SK-N-SH (cell line): ENCODE results near the gene OTOP3. TPM values are rescaled to one million over a fixed set of nuclear protein-coding genes. Genes with fewer than 3 reads are reported as not detected.

ENCODE experiments used
- CTCF ChIA-PET: fragments of 300-600, 350-600 bp; formaldehyde crosslinking; extraction: SDS; loops from one replicate; lab custom pipeline; 2021; lab: Yijun Ruan, JAX
- POLR2A ChIA-PET: fragments of 350-600 bp; sonication (Branson Sonifier 250); formaldehyde crosslinking; extraction: SDS; loops from one replicate; lab custom pipeline; 2020; ENCODE audit warnings: antibody characterized with exemption, inconsistent platforms; lab: Yijun Ruan, JAX
- DNase-seq: peaks from one replicate; pipeline ENCODE4 v3.0.0; 2012
- H2AFZ ChIP-seq: fragments of 200-600 bp; sonication (generic); 2 replicates; pipeline ENCODE4 v1.8.1; 2016; ENCODE audit warnings: antibody characterized with exemption, mild to moderate bottlenecking, low read depth
- H3F3A ChIP-seq: fragments of 200-600 bp; sonication (generic); replicated peaks from 2 replicates; pipeline ENCODE3; 2016; ENCODE audit warnings: antibody characterized with exemption, mild to moderate bottlenecking; ENCODE audit not compliant: insufficient read depth
- H3K27ac ChIP-seq, 2 experiments: fragments of 200-500 bp in 1 of 2; fragments of 200-600 bp in 1 of 2; sonication (Bioruptor generic) in 1 of 2; sonication (generic), shearing (Covaris generic) in 1 of 2; 2 replicates each; pipeline versions ENCODE4 v1.5.1 to v1.6.1; 2014 to 2016; ENCODE audit warnings: low read depth in 2 of 2, inconsistent platforms in 1 of 2, low read length in 1 of 2, mild to moderate bottlenecking in 1 of 2, mixed read lengths in 1 of 2
- H3K27me3 ChIP-seq: fragments of 200-600 bp; sonication (generic), shearing (Covaris generic); 2 replicates; pipeline ENCODE4 v1.6.1; 2016; ENCODE audit warnings: mixed run types; ENCODE audit not compliant: insufficient read depth
- H3K36me3 ChIP-seq, 2 experiments: fragments of 200-500 bp in 1 of 2; fragments of 200-600 bp in 1 of 2; sonication (Bioruptor generic) in 1 of 2; sonication (generic) in 1 of 2; replicated peaks in 1 of 2; 2 replicates each; pipeline versions ENCODE3 to v1.5.1; 2014 to 2016; ENCODE audit warnings: low read length in 1 of 2, mild to moderate bottlenecking in 1 of 2; ENCODE audit not compliant: insufficient read depth in 2 of 2, control insufficient read depth in 1 of 2
- H3K4me1 ChIP-seq, 2 experiments: fragments of 200-500 bp in 1 of 2; fragments of 200-600 bp in 1 of 2; sonication (Bioruptor generic) in 1 of 2; sonication (generic), shearing (Covaris generic) in 1 of 2; 2 replicates each; pipeline versions ENCODE4 v1.5.1 to v1.6.1; 2014 to 2016; ENCODE audit warnings: low read depth in 1 of 2, low read length in 1 of 2, mixed run types in 1 of 2; ENCODE audit not compliant: insufficient read depth in 2 of 2, control insufficient read depth in 1 of 2
- H3K4me2 ChIP-seq: fragments of 200-600 bp; sonication (generic), shearing (Covaris generic); 2 replicates; pipeline ENCODE4 v1.6.1; 2017; ENCODE audit warnings: mixed run types
- H3K4me3 ChIP-seq, 2 experiments: fragments of 200-500 bp in 1 of 2; fragments of 200-600 bp in 1 of 2; sonication (Bioruptor generic) in 1 of 2; sonication (generic), shearing (Covaris generic) in 1 of 2; 2 replicates each; pipeline versions ENCODE4 v1.5.1 to v1.8.1; 2014 to 2016; ENCODE audit warnings: low read depth in 2 of 2, inconsistent platforms in 1 of 2, low read length in 1 of 2, mild to moderate bottlenecking in 1 of 2, mixed read lengths in 1 of 2, moderate library complexity in 1 of 2
- H3K79me2 ChIP-seq: fragments of 200-600 bp; sonication (generic); 2 replicates; pipeline ENCODE4 v1.8.1; 2017; ENCODE audit warnings: mild to moderate bottlenecking; ENCODE audit not compliant: insufficient read depth
- H3K9ac ChIP-seq: fragments of 200-600 bp; sonication (generic); 2 replicates; pipeline ENCODE4 v1.6.1; 2017; ENCODE audit warnings: mixed run types
- H3K9me2 ChIP-seq: fragments of 200-600 bp; sonication (generic); 2 replicates; pipeline ENCODE4 v1.6.1; 2017; ENCODE audit warnings: mixed run types
- H3K9me3 ChIP-seq: fragments of 200-600 bp; sonication (generic); 2 replicates; pipeline ENCODE4 v1.6.1; 2017; ENCODE audit warnings: mixed run types, mild to moderate bottlenecking, moderate library complexity
- H4K20me1 ChIP-seq: fragments of 200-600 bp; sonication (generic); 2 replicates; pipeline ENCODE4 v1.6.1; 2017; ENCODE audit warnings: mild to moderate bottlenecking, mixed run types; ENCODE audit not compliant: insufficient read depth
- ELF1 ChIP-seq: IDR thresholded peaks from 2 replicates; pipeline ENCODE4 v1.4.0; 2012
- EP300 ChIP-seq, 2 experiments: IDR thresholded peaks; 2 replicates each; pipeline versions ENCODE4 v1.4.0 to v1.6.1; 2012; ENCODE audit warnings: borderline replicate concordance in 1 of 2, low read depth in 1 of 2, low read length in 1 of 2
- FOSL2 ChIP-seq: IDR thresholded peaks from 2 replicates; pipeline ENCODE4 v1.4.0; 2012; ENCODE audit warnings: low read depth, mild to moderate bottlenecking, moderate library complexity, borderline replicate concordance
- FOXJ3 ChIP-seq: sonication (generic); formaldehyde crosslinking; IDR thresholded peaks from 2 replicates; pipeline ENCODE4 v1.5.1; 2020; ENCODE audit warnings: mild to moderate bottlenecking, missing genetic modification reagents
- FOXM1 ChIP-seq: IDR thresholded peaks from 2 replicates; pipeline ENCODE4 v1.4.0; 2012; ENCODE audit warnings: low read depth, mild to moderate bottlenecking
- GABPA ChIP-seq: IDR thresholded peaks from 2 replicates; pipeline ENCODE4 v1.4.0; 2012; ENCODE audit warnings: low read depth, mild to moderate bottlenecking
- GATA2 ChIP-seq: sonication (generic); formaldehyde crosslinking; IDR thresholded peaks from 2 replicates; pipeline ENCODE4 v1.5.0; 2020; ENCODE audit warnings: mild to moderate bottlenecking, missing genetic modification reagents
- JUND ChIP-seq: IDR thresholded peaks from 2 replicates; pipeline ENCODE4 v1.4.0; 2012
- MXI1 ChIP-seq: IDR thresholded peaks from 2 replicates; pipeline ENCODE4 v1.6.1; 2012; ENCODE audit warnings: mild to moderate bottlenecking, low read depth, low read length, improper control_type of control experiment
- NFIC ChIP-seq: IDR thresholded peaks from 2 replicates; pipeline ENCODE4 v1.4.0; 2012; ENCODE audit warnings: borderline replicate concordance
- SMC3 ChIP-seq: IDR thresholded peaks from 2 replicates; pipeline ENCODE4 v1.6.1; 2012; ENCODE audit warnings: low read depth, low read length, improper control_type of control experiment
- TAF1 ChIP-seq: IDR thresholded peaks from 2 replicates; pipeline ENCODE4 v1.6.1; 2012; ENCODE audit warnings: low read depth, mild to moderate bottlenecking, low read length, moderate library complexity, borderline replicate concordance
- ZBTB33 ChIP-seq: IDR thresholded peaks from 2 replicates; pipeline ENCODE4 v1.4.0; 2012; ENCODE audit warnings: low read depth, borderline replicate concordance
- whole genome bisulfite sequencing: methylation state at CpG from one replicate; pipeline ENCODE4 v1.1.6; 2017; ENCODE audit warnings: low lambda C conversion rate; 5-methylcytosine and 5-hydroxymethylcytosine counted together
- polyA plus RNA-seq, 3 experiments: library from polyadenylated mRNA; depleted of rRNA; stranded (reverse); fragments of >200 nt; gene quantifications; 2 replicates each; pipeline ENCODE4 v1.2.3, GENCODE V29; 2012
- TF ChIP-seq, protein P1 (sequence below): fragments of 150-350 bp; IDR thresholded peaks from 2 replicates; pipeline ENCODE4 v1.6.1; 2017; ENCODE audit warnings: antibody characterized with exemption, low read length, low read depth, borderline replicate concordance
- TF ChIP-seq, protein P2 (sequence below): IDR thresholded peaks from 2 replicates; pipeline ENCODE4; 2012
- TF ChIP-seq, protein P3 (sequence below): fragments of 150-350 bp; IDR thresholded peaks from 2 replicates; pipeline ENCODE4 v1.6.1; 2016; ENCODE audit warnings: mild to moderate bottlenecking, low read depth, low read length

The OTOP3 gene
- polyA plus RNA-seq, 1 of the 3 experiments (the other 2 are of a cell fraction), result not detected

GRCh38 chr17:74919440-74920305 is 16.0 kb upstream of the OTOP3 start:
- Histone ChIP-seq H3K36me3 (no peaks in the 10 kb centered on the region), H2AFZ (no peak overlapping the region), H3K4me3 (no peak overlapping the region), H3K27ac (no peak overlapping the region), H3K9me3 (no peaks in the 10 kb centered on the region), H3K4me1 (peaks cover 0 to 18% of the 10 kb centered on the region in 2 experiments; a peak in 1 of 4 replicates), H3K79me2 (no peaks in the 10 kb centered on the region), H3K27me3 (peaks cover 32% of the 10 kb centered on the region), H3F3A (no peaks in the 10 kb centered on the region), H4K20me1 (no peaks in the 10 kb centered on the region), H3K9me2 (no peaks in the 10 kb centered on the region), H3K4me2 (no peak overlapping the region), H3K9ac (no peak overlapping the region)
- POLR2A ChIA-PET, result no interaction called here
- no peak for DNase-seq
- 82% methylated on average over 54 of the region's 67 CpGs for WGBS
- TF ChIP-seq, protein P1, sequence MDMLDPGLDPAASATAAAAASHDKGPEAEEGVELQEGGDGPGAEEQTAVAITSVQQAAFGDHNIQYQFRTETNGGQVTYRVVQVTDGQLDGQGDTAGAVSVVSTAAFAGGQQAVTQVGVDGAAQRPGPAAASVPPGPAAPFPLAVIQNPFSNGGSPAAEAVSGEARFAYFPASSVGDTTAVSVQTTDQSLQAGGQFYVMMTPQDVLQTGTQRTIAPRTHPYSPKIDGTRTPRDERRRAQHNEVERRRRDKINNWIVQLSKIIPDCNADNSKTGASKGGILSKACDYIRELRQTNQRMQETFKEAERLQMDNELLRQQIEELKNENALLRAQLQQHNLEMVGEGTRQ, result no peak
- TF ChIP-seq SMC3 (no peak), JUND (no peak), GABPA (no peak)
- TF ChIP-seq, protein P2, sequence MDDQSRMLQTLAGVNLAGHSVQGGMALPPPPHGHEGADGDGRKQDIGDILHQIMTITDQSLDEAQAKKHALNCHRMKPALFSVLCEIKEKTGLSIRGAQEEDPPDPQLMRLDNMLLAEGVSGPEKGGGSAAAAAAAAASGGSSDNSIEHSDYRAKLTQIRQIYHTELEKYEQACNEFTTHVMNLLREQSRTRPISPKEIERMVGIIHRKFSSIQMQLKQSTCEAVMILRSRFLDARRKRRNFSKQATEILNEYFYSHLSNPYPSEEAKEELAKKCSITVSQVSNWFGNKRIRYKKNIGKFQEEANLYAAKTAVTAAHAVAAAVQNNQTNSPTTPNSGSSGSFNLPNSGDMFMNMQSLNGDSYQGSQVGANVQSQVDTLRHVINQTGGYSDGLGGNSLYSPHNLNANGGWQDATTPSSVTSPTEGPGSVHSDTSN, result no peak
- CTCF ChIA-PET, result interaction anchor here (0.6 to 12.1 kb wide), 8 partner anchors 17 to 282 kb away, joined by 3 to 286 read pairs (median 5); no protein-coding TSS in a partner anchor

- H3K9me2 ChIP-seq, result no peaks in the 10 kb centered on the region
- H3K36me3 ChIP-seq, result no peaks in the 10 kb centered on the region
- H3K4me2 ChIP-seq, result no peak overlapping the region
- 97% methylated on average over 25 of the region's 27 CpGs for WGBS
- peaks cover 38% of the 10 kb centered on the region for H3K27me3 ChIP-seq
- peaks cover 0 to 19% of the 10 kb centered on the region in 2 experiments; a peak in 1 of 4 replicates for H3K4me1 ChIP-seq
- H3K9ac ChIP-seq, result no peak overlapping the region
- H3K79me2 ChIP-seq, result no peaks in the 10 kb centered on the region
- DNase-seq, result no peak
- H3K9me3 ChIP-seq, result no peaks in the 10 kb centered on the region
- no peaks in the 10 kb centered on the region for H3F3A ChIP-seq
- H3K27ac ChIP-seq, result no peak overlapping the region
- POLR2A ChIA-PET, result no interaction called here
- H3K4me3 ChIP-seq, result no peak overlapping the region
- CTCF ChIA-PET, result interaction anchor here (0.6 to 12.1 kb wide), 8 partner anchors 17 to 282 kb away, joined by 3 to 286 read pairs (median 4); no protein-coding TSS in a partner anchor
- H2AFZ ChIP-seq, result no peak overlapping the region
- no peaks in the 10 kb centered on the region for H4K20me1 ChIP-seq
- TF ChIP-seq, protein P3, sequence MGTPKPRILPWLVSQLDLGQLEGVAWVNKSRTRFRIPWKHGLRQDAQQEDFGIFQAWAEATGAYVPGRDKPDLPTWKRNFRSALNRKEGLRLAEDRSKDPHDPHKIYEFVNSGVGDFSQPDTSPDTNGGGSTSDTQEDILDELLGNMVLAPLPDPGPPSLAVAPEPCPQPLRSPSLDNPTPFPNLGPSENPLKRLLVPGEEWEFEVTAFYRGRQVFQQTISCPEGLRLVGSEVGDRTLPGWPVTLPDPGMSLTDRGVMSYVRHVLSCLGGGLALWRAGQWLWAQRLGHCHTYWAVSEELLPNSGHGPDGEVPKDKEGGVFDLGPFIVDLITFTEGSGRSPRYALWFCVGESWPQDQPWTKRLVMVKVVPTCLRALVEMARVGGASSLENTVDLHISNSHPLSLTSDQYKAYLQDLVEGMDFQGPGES, result no peak
- no peak for TF ChIP-seq FOXJ3 (CRISPR knock-in tag)
- TF ChIP-seq FOXM1, result no peak
- TF ChIP-seq ELF1, result no peak
- no peak for TF ChIP-seq ZBTB33
- TF ChIP-seq JUND, result no peak
- no peak for TF ChIP-seq GATA2 (CRISPR knock-in tag)
- no peak for TF ChIP-seq NFIC
- no peak for TF ChIP-seq EP300 (IDR thresholded peaks at IDR 0.05; ENCODE audit: borderline replicate concordance in 1 of 2, low read depth in 1 of 2, low read length in 1 of 2)
- TF ChIP-seq, protein P2, result no peak
- TF ChIP-seq FOSL2, result no peak
- no peak for TF ChIP-seq MXI1
- no peak for TF ChIP-seq TAF1
- TF ChIP-seq, protein P1, result no peak
- TF ChIP-seq GABPA, result no peak
These were observed 15.4 kb upstream of the OTOP3 start for GRCh38 chr17:74920306-74920620.
